Esophagus muscularis mucosa (tissue), 3 donors: Measurements from ENCODE around the gene ORC2.

Source experiments
- POLR2A ChIP-seq: fragments of 450-650 bp; IDR thresholded peaks from one replicate; pipeline ENCODE4 v1.6.1; 2017; ENCODE audit warnings: antibody characterized with exemption, moderate library complexity, mild to moderate bottlenecking, low read depth
- POLR2AphosphoS5 ChIP-seq, 2 donors: sonication (generic); formaldehyde crosslinking; IDR thresholded peaks; one replicate each; pipeline ENCODE4 v1.6.1; 2017; ENCODE audit warnings: antibody characterized with exemption in 2 of 2
- TF ChIP-seq, protein P1 (sequence below), 3 experiments: fragments of 200-600 bp in 2 of 3; fragments of 450-650 bp in 1 of 3; sonication (generic) in 2 of 3; IDR thresholded peaks; one replicate each; pipeline ENCODE4 v1.5.1; 2017 to 2019; ENCODE audit warnings: antibody characterized with exemption in 3 of 3, mild to moderate bottlenecking in 2 of 3, moderate library complexity in 1 of 3

- no peak for TF ChIP-seq POLR2A
- TF ChIP-seq, protein P1, sequence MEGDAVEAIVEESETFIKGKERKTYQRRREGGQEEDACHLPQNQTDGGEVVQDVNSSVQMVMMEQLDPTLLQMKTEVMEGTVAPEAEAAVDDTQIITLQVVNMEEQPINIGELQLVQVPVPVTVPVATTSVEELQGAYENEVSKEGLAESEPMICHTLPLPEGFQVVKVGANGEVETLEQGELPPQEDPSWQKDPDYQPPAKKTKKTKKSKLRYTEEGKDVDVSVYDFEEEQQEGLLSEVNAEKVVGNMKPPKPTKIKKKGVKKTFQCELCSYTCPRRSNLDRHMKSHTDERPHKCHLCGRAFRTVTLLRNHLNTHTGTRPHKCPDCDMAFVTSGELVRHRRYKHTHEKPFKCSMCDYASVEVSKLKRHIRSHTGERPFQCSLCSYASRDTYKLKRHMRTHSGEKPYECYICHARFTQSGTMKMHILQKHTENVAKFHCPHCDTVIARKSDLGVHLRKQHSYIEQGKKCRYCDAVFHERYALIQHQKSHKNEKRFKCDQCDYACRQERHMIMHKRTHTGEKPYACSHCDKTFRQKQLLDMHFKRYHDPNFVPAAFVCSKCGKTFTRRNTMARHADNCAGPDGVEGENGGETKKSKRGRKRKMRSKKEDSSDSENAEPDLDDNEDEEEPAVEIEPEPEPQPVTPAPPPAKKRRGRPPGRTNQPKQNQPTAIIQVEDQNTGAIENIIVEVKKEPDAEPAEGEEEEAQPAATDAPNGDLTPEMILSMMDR (IDR thresholded peaks at IDR 0.05), result no peak
- no peak for TF ChIP-seq POLR2AphosphoS5 (IDR thresholded peaks at IDR 0.05)
These were observed 13.1 kb downstream of the ORC2 start for GRCh38 chr2:200950378-200950777.
